ENCODE results near the gene LMO1. TPM values are rescaled to one million over a fixed set of nuclear protein-coding genes. Genes with fewer than 3 reads are reported as not detected.

Gene LMO1
- total and polyA plus RNA-seq, 2 donors, result 0.46 TPM; not detected in 1

DNA sequence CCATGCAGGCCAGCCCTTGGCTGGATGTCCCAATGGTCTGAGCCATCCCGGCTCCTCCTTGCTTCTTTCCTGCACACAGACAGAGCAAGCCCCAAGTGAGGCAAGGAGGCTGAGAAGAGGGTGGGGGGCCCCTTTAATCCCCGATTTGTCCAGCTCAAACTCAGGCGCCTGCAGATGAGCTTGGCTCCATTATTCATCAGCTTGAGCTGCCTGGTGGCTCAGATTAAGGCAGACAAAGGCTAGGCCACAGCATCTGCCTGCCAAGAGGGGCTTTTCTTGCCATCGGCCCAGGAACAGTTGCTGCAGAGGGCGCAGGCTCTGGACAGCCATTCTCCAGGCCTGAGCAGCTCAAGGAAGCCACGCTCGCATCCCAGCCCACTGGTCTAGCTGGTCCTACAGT lies 35.4 kb downstream of the LMO1 start:
- 74% methylated on average over 7 of the region's 7 CpGs for WGBS
- Histone ChIP-seq H3K36me3 (ENCODE audit: insufficient read depth) (no peaks in the 10 kb centered on the region), H3K4me1 (ENCODE audit: insufficient read depth) (no peaks in the 10 kb centered on the region), H3K27ac (ENCODE audit: low read depth) (no peak overlapping the region), H3K4me3 (ENCODE audit: low read depth, low read length) (no peak overlapping the region)
- no peak for DNase-seq (ENCODE audit: extremely low spot score)

DNA sequence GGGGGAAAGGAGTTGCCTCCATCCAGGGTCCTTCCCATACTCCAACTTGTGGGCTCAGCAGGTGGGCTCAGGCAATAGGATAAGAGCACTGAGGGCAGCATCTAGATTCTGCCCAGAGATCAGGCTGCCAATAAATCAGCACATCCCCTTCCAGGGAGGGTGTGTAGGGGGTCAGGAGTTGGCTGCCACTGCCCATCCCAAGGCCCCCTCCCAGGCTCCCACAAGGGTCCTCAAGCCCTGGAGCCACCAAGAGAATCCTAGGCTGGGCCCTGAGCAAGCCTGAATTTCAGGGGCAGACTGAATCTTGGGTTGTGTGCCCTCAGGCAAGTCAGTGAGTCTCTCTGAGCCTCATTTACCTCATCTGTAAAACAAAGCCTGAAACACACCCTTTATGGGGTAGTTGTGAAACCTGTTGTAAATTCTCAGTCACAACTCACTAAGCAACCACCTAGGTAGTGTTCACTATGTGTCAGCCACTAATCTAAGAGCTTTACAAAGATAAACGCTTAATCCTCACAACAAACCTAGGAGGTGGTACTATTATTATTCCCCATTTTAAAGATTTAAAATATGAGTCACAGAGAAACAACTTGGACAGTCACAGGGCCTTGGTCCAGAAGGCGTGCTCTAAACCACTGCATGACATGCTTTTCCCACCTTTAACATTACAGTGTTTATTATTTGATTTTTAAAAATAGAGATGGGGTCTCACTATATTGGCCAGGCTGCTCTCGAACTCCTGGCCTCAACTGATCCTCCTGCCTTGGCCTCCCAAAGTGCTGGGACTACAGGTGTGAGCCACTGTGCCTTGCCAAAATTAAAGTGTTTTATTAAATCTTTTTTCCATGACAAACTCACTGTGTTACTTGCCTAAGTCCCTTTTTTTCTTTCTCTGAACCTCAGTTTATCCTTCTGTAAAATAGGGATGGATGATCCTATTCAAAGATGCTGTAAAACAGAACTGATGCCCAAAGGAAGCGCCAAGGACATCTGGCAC lies 36.2 kb downstream of the LMO1 start:
- 84% methylated on average over 4 of the region's 4 CpGs for WGBS

DNA sequence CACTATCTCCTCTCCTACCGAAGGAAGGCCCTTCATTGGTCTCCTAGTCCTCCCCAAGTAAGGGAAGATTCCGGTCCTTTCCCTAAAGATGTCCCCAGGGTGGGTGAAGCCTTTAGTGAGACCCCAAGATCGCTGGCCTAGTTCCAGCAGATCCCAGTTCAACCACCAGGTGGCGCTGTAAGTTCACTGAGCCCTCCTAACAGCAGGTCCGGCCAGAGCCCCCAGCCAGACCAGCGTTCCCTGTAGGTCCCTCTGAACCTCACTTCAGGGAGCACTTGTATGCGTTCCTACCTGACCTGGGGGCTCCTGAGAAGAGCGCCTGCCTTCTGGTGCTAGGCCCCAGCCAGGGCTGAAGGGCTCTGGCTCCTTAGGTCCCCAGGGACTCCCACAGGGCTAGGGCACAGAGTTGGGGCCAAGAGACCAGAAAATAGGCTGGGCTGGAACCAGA lies 38.1 kb downstream of the LMO1 start:
- Histone ChIP-seq H3K4me3 (ENCODE audit: low read depth, low read length) (no peak overlapping the region), H3K27ac (ENCODE audit: low read depth) (no peak overlapping the region), H3K36me3 (ENCODE audit: insufficient read depth) (no peaks in the 10 kb centered on the region), H3K4me1 (ENCODE audit: insufficient read depth) (no peaks in the 10 kb centered on the region)
- no peak for DNase-seq (ENCODE audit: extremely low spot score)
- 6% methylated on average over 8 of the region's 8 CpGs for WGBS

More for the DNA sequence above, 36.2 kb downstream of the LMO1 start:
- H3K4me3 ChIP-seq (ENCODE audit: low read depth, low read length), result no peak overlapping the region
- H3K36me3 ChIP-seq (ENCODE audit: insufficient read depth), result no peaks in the 10 kb centered on the region
- no peak overlapping the region for H3K27ac ChIP-seq (ENCODE audit: low read depth)
- no peaks in the 10 kb centered on the region for H3K4me1 ChIP-seq (ENCODE audit: insufficient read depth)
- no peak for DNase-seq (ENCODE audit: extremely low spot score)

DNA sequence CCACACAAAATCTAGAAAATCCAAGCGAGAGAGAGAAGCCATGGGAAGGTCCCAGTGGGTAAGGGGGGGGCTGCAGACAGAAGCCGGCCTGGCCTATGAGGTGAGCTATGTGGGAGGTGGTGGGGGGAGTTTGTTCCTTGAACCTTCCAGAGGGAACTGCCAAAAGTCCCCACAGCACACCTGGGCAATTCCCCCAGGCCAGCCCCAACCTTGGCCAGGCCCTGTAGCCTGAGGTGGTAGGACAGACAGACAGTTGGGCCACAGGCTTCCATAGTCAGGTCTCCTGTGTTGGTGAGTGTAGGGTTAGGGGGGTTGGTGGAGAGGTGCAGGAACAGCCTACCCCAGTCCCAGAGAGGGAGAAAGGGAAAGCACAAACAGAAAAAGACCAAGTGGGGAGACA lies 39.0 kb downstream of the LMO1 start:
- Histone ChIP-seq H3K4me1 (ENCODE audit: insufficient read depth) (no peaks in the 10 kb centered on the region), H3K4me3 (ENCODE audit: low read depth, low read length) (no peak overlapping the region), H3K27ac (ENCODE audit: low read depth) (no peak overlapping the region), H3K36me3 (ENCODE audit: insufficient read depth) (no peaks in the 10 kb centered on the region)
- no peak for DNase-seq (ENCODE audit: extremely low spot score)
- WGBS, result 96% methylated on average over 2 of the region's 2 CpGs

DNA sequence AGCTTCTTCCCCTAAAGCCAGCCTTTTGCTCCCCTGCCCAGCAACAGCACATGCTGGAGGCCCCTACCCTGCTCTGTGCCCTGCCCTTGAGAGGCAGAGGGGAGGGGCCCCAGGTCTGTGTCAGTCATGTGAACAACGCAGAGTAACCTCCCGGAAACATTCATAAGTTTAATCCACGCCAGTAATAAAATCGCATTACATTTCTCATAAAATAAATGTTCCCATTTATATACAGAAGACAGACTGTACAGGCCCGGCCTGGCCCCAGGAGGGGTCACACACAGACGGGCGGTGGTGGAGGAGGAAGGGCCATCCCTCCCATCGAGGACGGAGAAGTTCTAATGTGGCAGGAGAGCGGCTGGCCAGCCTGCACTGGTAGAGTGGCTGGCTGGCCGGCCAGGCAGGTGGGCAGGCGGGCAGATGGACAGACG lies 39.5 kb downstream of the LMO1 start:
- no peaks in the 10 kb centered on the region for H3K4me1 ChIP-seq (ENCODE audit: insufficient read depth)
- H3K4me3 ChIP-seq (ENCODE audit: low read depth, low read length), result no peak overlapping the region
- no peak for DNase-seq (ENCODE audit: extremely low spot score)
- H3K36me3 ChIP-seq (ENCODE audit: insufficient read depth), result no peaks in the 10 kb centered on the region
- H3K27ac ChIP-seq (ENCODE audit: low read depth), result no peak overlapping the region
- 82% methylated on average over 13 of the region's 13 CpGs for WGBS

DNA sequence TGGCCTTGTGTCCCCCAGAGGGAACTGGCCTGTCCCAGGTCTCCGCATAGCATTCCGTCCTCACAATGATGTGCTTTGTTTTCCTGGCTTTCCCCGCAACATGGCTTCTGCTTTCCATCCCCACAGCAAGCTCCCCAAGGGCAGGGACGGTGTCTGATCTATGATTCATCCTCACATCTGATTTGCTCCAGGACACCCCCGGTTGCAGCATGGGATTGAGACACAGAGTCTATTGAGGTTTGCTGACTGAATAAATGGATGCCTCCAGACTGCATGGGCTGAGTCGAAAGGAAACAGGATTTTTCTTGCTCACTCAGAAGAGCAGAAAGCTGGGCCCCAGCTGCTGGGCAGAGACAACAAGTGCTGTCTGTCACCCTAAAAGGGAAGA lies 40.2 kb downstream of the LMO1 start:
- DNase-seq (ENCODE audit: extremely low spot score), result no peak
- Histone ChIP-seq H3K4me1 (ENCODE audit: insufficient read depth) (no peaks in the 10 kb centered on the region), H3K4me3 (ENCODE audit: low read depth, low read length) (no peak overlapping the region), H3K27ac (ENCODE audit: low read depth) (no peak overlapping the region), H3K36me3 (ENCODE audit: insufficient read depth) (no peaks in the 10 kb centered on the region)
- WGBS, result 80% methylated on average over 6 of the region's 6 CpGs

DNA sequence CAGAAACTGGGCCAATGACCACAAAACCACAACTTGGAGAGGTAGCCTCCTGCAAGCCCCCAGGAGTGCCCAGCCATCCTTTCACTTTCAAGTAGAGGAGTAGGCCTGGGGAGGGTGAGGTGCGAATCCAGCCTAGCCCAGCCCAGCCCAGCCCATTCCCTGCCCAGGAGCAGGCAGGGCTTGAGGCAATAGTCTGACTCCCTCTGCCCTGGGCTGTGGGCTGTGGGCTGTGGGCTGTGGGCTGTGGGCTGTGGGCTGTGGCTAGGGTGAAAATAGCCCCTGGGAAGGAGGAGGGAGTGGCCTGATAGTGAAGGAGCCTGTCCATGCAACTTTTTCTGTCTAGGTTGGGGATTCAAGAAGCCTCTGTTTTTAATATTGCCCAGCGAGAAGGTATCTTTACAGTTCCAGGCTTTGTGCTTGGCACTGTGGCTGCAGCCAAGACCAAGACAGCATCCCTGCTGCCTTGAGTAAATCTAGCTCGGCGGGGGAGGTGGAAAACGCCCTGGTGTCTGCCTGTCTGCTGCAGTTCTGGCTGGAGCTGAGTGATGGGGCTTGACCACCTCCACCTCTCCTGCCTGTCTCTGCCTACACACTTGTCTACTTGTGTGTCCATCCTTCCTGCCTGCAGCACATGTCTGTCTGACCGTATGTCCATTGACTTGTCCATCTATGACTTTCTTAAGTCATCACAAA lies 40.7 kb downstream of the LMO1 start:
- no peak for DNase-seq (ENCODE audit: extremely low spot score)
- no peak overlapping the region for H3K4me3 ChIP-seq (ENCODE audit: low read depth, low read length)
- H3K36me3 ChIP-seq (ENCODE audit: insufficient read depth), result no peaks in the 10 kb centered on the region
- H3K4me1 ChIP-seq (ENCODE audit: insufficient read depth), result no peaks in the 10 kb centered on the region
- no peak overlapping the region for H3K27ac ChIP-seq (ENCODE audit: low read depth)
- WGBS, result 75% methylated on average over 6 of the region's 6 CpGs

DNA sequence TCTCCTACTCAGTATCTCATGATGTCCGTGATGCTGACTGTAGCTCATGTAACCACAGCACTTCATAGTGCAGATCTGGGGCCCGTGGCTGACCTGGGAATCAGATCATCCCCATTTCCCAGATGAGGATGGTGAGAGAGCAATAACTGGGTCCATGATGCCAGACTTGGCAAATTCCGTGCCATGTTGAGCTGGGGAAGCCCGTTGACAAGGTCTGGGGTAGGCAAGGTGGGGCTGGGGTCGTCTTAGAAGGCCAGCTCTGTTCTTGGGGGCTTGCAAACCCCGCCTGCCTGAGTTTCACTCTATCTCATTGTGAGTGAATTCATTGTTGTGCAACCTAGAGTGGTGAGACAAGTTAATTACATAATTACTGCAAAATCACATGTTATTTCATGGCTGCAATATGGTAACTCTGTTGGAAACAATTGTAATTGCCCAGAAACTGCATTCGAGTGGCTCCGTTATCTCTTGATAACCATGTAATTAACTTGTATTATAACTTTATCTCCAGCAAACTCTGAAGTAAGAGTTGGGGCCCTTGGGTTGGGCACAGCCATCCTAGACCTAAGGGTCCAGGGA lies 41.7 kb downstream of the LMO1 start:
- H3K36me3 ChIP-seq (ENCODE audit: insufficient read depth), result no peaks in the 10 kb centered on the region
- H3K4me3 ChIP-seq (ENCODE audit: low read depth, low read length), result no peak overlapping the region
- 90% methylated on average over 8 of the region's 8 CpGs for WGBS
- no peak for DNase-seq (ENCODE audit: extremely low spot score)
- no peaks in the 10 kb centered on the region for H3K4me1 ChIP-seq (ENCODE audit: insufficient read depth)
- H3K27ac ChIP-seq (ENCODE audit: low read depth), result no peak overlapping the region

DNA sequence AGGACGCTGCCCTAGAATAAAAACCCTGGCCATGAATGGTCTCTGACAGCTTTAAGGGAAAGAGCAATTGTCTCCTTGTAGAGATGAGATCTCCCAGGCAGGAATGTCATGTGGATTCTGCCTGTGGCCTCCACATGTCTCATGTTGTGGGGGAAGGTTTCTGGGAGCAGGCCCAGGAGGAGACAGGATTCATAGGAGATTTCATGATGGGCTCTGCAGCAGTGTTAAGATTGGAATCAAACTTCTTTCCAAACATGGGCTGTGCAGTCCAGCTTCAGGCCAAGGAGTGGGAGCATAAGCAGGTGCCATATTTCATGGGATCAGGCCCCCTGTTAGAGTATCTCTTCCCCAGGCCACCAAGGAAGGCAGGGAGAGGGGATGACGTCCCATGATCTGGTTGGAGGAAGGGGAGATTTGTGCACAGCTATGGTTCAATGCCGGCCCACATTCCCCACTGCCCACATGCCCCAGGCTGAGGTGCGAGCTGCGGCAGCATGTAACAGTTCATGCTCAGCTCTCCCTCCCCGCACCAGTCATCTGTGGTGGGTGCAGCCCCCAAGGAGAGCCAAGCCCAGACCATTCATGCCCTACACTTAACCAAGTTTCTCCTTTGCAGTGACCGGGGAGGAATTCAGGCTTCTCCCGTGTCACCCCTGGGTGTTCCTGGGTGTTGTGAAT lies 42.5 kb downstream of the LMO1 start:
- H3K36me3 ChIP-seq (ENCODE audit: insufficient read depth), result no peaks in the 10 kb centered on the region
- no peak for DNase-seq (ENCODE audit: extremely low spot score)
- no peak overlapping the region for H3K4me3 ChIP-seq (ENCODE audit: low read depth, low read length)
- no peaks in the 10 kb centered on the region for H3K4me1 ChIP-seq (ENCODE audit: insufficient read depth)
- H3K27ac ChIP-seq (ENCODE audit: low read depth), result no peak overlapping the region
- 81% methylated on average over 8 of the region's 8 CpGs for WGBS

DNA sequence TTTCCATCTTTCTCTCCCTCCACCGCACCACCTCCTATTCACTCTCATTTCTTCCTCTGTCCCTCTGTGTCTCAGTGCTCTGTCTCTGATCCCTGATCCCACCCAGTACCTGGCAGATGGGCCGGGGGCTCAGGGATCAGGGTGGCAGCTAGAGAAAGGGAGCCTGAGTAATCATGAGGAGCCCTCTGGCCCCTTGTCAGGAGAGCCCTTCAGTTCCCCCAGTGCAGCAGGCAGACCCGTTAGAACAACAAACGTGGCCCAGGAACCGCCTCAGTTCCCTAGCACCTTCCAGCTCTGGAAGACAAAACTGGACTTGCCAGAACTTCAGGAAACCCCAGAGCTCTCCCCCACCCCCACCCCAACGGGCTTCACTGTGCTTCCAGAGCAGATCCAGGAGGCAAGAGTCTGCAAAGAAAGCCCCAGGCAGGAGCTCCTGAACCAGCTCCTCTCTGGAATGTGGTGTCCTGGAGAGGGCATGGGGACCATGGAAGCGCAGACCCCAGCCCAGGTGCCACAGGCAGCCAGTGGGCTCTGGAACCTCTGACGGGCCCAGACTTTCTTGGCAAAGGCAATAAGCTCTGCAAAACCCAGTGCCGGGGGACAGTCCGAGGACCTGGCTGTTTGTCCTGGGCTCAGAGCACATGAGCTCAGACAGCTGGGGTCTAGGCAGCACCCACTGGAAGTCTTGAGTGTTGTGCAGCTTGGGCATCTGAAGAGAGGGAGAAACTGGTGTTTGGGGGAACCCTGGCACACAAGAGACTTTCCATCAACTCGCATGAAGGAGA lies 43.2 kb downstream of the LMO1 start:
- no peaks in the 10 kb centered on the region for H3K4me1 ChIP-seq (ENCODE audit: insufficient read depth)
- no peaks in the 10 kb centered on the region for H3K36me3 ChIP-seq (ENCODE audit: insufficient read depth)
- H3K27ac ChIP-seq (ENCODE audit: low read depth), result no peak overlapping the region
- H3K4me3 ChIP-seq (ENCODE audit: low read depth, low read length), result no peak overlapping the region
- 74% methylated on average over 11 of the region's 11 CpGs for WGBS
- DNase-seq (ENCODE audit: extremely low spot score), result no peak

DNA sequence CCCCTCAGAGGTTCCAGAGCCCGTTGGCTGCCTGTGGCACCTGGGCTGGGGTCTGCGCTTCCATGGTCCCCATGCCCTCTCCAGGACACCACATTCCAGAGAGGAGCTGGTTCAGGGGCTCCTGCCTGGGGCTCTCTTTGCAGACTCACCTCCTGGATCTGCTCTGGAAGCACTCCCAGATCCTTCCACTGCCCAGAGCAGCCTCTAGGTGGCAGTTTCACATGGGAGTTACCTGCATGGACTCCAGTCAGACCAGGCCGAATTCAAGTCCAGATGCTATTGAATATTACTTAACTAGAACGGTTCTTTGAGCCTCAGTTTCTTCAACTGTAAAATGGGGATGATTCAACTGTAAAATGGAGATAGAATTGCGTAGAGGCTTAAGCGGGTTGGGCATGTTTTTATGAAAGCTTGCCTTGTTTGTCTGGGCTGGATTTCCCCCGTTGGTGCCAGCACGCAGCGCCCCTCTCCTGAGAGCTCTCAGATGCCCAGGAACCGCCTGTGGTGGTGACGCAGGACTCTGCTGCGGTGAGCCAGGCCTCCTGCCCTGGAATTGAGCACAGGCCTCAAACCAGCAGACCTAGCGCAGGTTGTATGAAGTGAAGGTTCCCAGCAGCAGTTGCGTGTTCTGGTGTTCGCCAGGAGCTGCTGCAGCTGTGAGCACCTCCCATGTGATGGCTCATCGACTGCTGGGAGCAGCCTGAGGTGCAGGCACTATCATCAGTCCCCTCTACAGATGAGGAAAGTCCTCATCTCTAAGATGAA lies 44.2 kb downstream of the LMO1 start:
- no peak overlapping the region for H3K4me3 ChIP-seq (ENCODE audit: low read depth, low read length)
- 85% methylated on average over 16 of the region's 16 CpGs for WGBS
- DNase-seq (ENCODE audit: extremely low spot score), result no peak
- no peaks in the 10 kb centered on the region for H3K36me3 ChIP-seq (ENCODE audit: insufficient read depth)
- H3K27ac ChIP-seq (ENCODE audit: low read depth), result no peak overlapping the region
- H3K4me1 ChIP-seq (ENCODE audit: insufficient read depth), result no peaks in the 10 kb centered on the region

DNA sequence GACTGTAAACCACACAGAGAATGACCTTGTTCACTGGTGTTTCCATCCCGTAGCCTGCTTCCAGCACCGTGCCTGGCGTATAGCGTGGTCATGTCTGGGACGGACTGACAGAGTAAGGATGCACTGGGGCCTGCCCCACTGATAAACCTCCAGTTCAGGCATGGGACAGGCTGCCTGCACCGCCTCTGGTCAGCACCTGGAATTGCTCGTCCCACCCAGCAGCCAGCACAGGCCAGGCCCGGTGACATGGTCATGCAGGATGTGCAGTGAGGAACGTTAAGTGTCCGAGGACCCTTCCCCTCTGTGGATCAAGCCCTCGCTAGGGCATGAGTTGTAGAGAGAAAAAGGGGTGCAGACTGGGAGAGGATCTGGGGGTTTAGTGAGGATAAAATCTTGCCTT lies 44.8 kb downstream of the LMO1 start:
- Histone ChIP-seq H3K4me1 (ENCODE audit: insufficient read depth) (no peaks in the 10 kb centered on the region), H3K27ac (ENCODE audit: low read depth) (no peak overlapping the region), H3K4me3 (ENCODE audit: low read depth, low read length) (no peak overlapping the region), H3K36me3 (ENCODE audit: insufficient read depth) (no peaks in the 10 kb centered on the region)
- no peak for DNase-seq (ENCODE audit: extremely low spot score)
- WGBS, result 83% methylated on average over 11 of the region's 11 CpGs

Measured in urinary bladder (tissue), 4 donors.